Measurements from ENCODE around the gene PACRG. TPM values are rescaled to one million over a fixed set of nuclear protein-coding genes. Genes with fewer than 3 reads are reported as not detected.

PACRG gene
- total and polyA plus RNA-seq, 10 of the 15 experiments (the other 5 are each of a cell fraction or from before 2014, with no cell fraction given), result not detected

DNA sequence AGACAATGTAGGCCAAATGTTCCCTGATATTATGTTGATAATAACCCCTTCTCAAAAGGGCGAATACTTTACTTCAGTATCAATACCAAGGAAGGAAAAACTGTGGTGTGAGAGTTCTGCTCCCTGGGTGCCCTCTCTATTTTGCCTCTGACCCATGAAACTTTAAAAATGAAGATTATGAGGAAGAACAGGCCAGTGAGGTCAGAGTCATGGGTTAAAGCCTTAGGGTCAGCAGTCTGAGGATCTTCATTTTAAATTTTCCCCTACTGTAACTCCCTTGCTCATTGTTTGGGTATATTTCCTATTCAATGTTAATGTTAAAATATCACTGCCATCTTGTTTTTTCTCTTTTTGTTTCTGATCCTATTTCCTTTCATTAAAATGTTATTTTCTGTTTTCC lies 48.1 kb upstream of the PACRG start:
- no peaks in the 10 kb centered on the region for H3K9me3 ChIP-seq (replicated peaks; ENCODE audit: control insufficient read depth, insufficient read depth, low read length)
- RAD21 ChIA-PET (ENCODE audit: unreplicated experiment), result no interaction called here
- POLR2A ChIA-PET, result no interaction called here
- ATAC-seq (no peak), DNase-seq (ENCODE audit: low read depth, low spot score) (no peak), FAIRE-seq (no peak)
- BruUV-seq (replicated peaks), result no TSS peak
- SMC1A ChIA-PET (ENCODE audit: uncharacterized antibody, unreplicated experiment), result no interaction called here
- 0% methylated on average over 1 of the region's 1 CpG for WGBS (ENCODE audit: insufficient coverage, insufficient replicate concordance, low lambda C conversion rate, missing lambda C conversion rate)
- H3K27ac ChIP-seq (ENCODE audit: control insufficient read depth, insufficient read depth), result no peak overlapping the region
- no peak overlapping the region for H3K4me3 ChIP-seq
- no peaks in the 10 kb centered on the region for H3K36me3 ChIP-seq (ENCODE audit: control insufficient read depth in 2 of 2, insufficient read depth in 2 of 2, low read length in 1 of 2)
- H3K9ac ChIP-seq (ENCODE audit: control insufficient read depth, insufficient read depth, low read length), result no peak overlapping the region
- in situ Hi-C loops (cut with MboI) (no loop called here), intact Hi-C loops (cut with micrococcal nuclease; ENCODE audit: unreplicated experiment) (no loop called here)
- no peak overlapping the region for H3K4me2 ChIP-seq (ENCODE audit: control insufficient read depth, insufficient read depth)
- no peaks in the 10 kb centered on the region for H4K20me1 ChIP-seq (ENCODE audit: control insufficient read depth, insufficient read depth)
- H3K27me3 ChIP-seq (replicated peaks in 1 of 2; ENCODE audit: control insufficient read depth in 2 of 2, insufficient read depth in 2 of 2, low read length in 1 of 2), result no peaks in the 10 kb centered on the region
- H2AFZ ChIP-seq (ENCODE audit: control insufficient read depth, low read depth, low read length), result no peak overlapping the region
- TF ChIP-seq ZSCAN29 (IDR thresholded peaks at IDR 0.05), result no peak
- TF ChIP-seq NBN (IDR thresholded peaks at IDR 0.05), result no peak
- no peak for TF ChIP-seq MXI1 (IDR thresholded peaks at IDR 0.05; ENCODE audit: low read depth, low read length)
- no peak for TF ChIP-seq MYC (IDR thresholded peaks at IDR 0.05; ENCODE audit: insufficient read depth, insufficient read length, insufficient replicate concordance, low read length, severe bottlenecking)
- no peak for TF ChIP-seq RFX5 (IDR thresholded peaks at IDR 0.05; ENCODE audit: low read depth, low read length)
- TF ChIP-seq KAT2A (conservative IDR thresholded peaks at IDR 0.05; ENCODE audit: control insufficient read depth, low read depth, low read length), result no peak
- no peak for TF ChIP-seq SIX5 (IDR thresholded peaks at IDR 0.05; ENCODE audit: low read depth, low read length, severe bottlenecking)
- no peak for TF ChIP-seq POU2F2 (IDR thresholded peaks at IDR 0.05; ENCODE audit: borderline replicate concordance, low read depth, low read length)
- TF ChIP-seq CBX3 (IDR thresholded peaks at IDR 0.05; ENCODE audit: borderline replicate concordance, low read depth), result no peak
- TF ChIP-seq, protein P1, sequence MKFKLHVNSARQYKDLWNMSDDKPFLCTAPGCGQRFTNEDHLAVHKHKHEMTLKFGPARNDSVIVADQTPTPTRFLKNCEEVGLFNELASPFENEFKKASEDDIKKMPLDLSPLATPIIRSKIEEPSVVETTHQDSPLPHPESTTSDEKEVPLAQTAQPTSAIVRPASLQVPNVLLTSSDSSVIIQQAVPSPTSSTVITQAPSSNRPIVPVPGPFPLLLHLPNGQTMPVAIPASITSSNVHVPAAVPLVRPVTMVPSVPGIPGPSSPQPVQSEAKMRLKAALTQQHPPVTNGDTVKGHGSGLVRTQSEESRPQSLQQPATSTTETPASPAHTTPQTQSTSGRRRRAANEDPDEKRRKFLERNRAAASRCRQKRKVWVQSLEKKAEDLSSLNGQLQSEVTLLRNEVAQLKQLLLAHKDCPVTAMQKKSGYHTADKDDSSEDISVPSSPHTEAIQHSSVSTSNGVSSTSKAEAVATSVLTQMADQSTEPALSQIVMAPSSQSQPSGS (IDR thresholded peaks at IDR 0.05; ENCODE audit: low read length), result no peak
- TF ChIP-seq SUPT20H (IDR thresholded peaks at IDR 0.05; ENCODE audit: borderline replicate concordance, control insufficient read depth, low read depth, low read length), result no peak
- no peak for TF ChIP-seq YBX1 (IDR thresholded peaks at IDR 0.05)
- no peak for TF ChIP-seq HDAC2 (IDR thresholded peaks at IDR 0.05)
- TF ChIP-seq CREM (IDR thresholded peaks at IDR 0.05; ENCODE audit: low read depth), result no peak
- TF ChIP-seq, protein P2, sequence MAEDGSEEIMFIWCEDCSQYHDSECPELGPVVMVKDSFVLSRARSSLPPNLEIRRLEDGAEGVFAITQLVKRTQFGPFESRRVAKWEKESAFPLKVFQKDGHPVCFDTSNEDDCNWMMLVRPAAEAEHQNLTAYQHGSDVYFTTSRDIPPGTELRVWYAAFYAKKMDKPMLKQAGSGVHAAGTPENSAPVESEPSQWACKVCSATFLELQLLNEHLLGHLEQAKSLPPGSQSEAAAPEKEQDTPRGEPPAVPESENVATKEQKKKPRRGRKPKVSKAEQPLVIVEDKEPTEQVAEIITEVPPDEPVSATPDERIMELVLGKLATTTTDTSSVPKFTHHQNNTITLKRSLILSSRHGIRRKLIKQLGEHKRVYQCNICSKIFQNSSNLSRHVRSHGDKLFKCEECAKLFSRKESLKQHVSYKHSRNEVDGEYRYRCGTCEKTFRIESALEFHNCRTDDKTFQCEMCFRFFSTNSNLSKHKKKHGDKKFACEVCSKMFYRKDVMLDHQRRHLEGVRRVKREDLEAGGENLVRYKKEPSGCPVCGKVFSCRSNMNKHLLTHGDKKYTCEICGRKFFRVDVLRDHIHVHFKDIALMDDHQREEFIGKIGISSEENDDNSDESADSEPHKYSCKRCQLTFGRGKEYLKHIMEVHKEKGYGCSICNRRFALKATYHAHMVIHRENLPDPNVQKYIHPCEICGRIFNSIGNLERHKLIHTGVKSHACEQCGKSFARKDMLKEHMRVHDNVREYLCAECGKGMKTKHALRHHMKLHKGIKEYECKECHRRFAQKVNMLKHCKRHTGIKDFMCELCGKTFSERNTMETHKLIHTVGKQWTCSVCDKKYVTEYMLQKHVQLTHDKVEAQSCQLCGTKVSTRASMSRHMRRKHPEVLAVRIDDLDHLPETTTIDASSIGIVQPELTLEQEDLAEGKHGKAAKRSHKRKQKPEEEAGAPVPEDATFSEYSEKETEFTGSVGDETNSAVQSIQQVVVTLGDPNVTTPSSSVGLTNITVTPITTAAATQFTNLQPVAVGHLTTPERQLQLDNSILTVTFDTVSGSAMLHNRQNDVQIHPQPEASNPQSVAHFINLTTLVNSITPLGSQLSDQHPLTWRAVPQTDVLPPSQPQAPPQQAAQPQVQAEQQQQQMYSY (CRISPR knock-in tag; IDR thresholded peaks at IDR 0.05), result no peak
- H3K79me2 ChIP-seq (ENCODE audit: control insufficient read depth, insufficient read depth, low read length), result no peaks in the 10 kb centered on the region
- CTCF ChIA-PET, result no interaction called here
- no peaks in the 10 kb centered on the region for H3K4me1 ChIP-seq (ENCODE audit: control insufficient read depth, insufficient read depth, low read length)
